GM18498 (cell line): Measurements from ENCODE around the gene TBC1D22A.

Experiments used
- ATAC-seq: cut with Tn5 transposase; IDR thresholded peaks from one replicate; pipeline ENCODE4 v1.9.1; 2021; ENCODE audit warnings: mild to moderate bottlenecking, moderate library complexity; ENCODE audit not compliant: unreplicated experiment

Gene TBC1D22A

DNA sequence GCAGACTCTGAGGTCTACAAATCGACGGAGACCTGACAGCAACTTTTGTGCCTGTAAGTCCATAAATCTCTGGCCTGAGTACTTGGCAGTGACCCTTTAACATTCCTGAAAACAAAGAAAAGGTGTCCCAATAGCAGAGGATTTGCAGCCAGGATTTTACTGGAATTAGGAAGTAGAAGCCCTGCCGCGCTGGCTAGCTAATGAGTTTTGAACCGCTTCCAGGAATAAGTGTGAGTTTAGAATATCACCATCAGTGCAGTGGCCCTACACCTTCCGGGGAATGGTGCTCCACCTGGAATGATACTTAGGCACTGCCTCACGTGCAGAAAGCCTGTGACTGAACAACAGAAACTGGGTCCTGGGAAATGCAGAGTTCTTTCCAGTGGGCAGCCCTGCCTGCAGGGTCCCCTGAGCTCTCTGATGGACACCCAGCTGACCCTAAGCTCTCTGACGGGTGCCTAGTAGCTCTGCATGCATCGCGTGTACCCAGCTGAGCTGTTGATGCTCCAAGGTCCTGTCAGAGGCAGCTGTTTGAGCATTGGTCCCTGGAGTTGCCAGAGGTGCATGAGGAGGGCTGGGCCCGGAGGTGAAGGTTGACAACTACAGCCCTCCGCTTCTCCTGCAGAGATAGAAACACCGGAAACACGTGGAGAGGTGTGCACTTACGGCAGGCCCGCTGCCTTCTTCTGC lies 380.9 kb downstream of the TBC1D22A start:
- ATAC-seq, result no peak

DNA sequence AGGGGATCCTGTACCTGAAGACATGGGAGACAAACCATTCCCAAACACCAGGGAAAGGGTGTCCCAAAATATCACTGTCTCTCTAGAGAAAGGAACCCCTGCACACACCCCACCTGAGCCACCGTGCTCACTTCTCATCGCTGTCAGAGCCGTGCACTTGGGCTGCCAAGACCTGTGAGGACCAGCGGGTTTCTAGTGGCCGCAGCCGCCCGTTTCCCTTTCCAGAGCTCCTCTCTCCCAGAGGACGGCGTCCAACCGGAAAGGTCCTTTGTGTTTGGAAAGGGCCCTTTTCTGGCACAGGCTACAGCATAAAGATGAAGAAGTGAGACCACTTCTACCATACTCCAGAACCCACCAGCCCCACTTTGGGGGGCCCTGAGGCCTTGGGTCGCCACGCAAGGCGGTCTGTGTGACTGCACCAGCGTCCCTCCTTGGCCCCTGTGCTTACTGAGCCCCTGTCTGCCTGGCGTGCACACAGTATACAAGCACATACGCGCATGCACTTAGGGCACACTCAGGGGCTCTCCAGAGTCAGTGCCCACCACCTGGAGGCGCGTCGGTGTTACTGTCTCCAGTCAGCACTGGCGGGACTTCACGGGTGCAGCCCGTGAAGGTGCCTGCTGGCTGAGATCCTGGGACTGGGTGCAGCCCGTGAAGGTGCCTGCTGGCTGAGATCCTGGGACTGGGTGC lies 381.8 kb downstream of the TBC1D22A start:
- ATAC-seq, result no peak

DNA sequence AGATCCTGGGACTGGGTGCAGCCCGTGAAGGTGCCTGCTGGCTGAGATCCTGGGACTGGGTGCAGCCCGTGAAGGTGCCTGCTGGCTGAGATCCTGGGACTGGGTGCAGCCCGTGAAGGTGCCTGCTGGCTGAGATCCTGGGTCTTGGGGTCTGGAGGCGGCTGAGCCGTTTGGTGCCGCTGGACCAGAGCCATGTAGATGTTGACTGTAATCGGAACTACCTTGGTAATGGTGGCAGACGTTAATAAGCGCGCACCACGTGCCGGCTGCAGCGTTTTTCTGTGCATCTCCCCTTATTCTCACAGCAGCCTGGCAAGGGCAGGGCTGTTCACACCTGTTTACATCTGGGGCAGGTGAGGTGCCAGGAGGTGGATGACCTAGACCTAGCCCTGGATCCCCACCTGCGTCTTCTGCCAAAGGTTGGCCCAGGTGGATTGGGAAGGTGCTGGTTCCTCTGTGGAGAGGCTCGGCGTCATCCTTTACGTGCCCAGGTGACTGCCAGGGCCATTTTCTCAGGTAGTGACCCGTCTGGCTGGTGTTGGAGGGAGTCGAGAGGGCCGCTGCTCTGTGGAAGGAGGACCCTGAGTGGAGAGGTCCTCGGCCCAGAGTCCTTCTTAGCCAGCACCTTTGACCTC lies 382.5 kb downstream of the TBC1D22A start:
- no peak for ATAC-seq

DNA sequence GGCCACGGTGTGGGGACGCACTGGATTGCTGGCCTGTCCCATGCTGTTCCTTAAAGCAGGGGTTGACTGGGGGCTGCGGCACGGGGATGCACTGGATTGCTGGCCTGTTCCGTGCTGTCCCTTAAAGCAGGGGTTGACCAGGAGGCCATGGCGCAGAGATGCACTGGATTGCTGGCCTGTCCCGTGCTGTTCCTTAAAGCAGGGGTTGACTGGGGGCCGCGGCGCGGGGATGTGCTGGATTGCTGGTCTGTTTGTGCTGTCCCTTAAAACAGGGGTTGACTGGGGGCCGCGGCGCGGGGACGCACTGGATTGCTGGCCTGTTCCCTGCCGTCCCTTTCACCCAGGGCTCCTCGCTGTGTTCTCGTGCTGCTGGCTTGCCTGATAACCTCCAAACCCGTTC lies 383.4 kb downstream of the TBC1D22A start:
- ATAC-seq, result no peak

DNA sequence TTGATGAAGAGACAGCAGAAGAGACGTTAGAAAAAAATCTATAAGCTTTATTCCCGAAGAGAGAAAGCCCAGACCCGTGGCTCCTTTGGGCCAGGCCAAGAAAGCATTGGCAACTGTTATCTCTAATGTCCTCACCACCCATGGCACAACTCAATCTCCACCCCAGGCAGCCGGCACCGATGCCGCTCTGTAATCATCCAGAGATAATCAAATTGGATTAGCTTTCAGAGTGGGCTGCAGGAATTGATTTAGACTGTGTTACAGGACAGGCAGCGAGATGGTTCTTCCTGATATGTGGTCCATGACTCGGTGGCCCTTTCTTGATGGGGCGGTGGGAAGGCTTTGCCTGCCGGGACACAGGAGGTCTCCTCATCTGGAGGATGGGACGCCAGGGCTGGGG lies 383.9 kb downstream of the TBC1D22A start:
- ATAC-seq, result no peak

DNA sequence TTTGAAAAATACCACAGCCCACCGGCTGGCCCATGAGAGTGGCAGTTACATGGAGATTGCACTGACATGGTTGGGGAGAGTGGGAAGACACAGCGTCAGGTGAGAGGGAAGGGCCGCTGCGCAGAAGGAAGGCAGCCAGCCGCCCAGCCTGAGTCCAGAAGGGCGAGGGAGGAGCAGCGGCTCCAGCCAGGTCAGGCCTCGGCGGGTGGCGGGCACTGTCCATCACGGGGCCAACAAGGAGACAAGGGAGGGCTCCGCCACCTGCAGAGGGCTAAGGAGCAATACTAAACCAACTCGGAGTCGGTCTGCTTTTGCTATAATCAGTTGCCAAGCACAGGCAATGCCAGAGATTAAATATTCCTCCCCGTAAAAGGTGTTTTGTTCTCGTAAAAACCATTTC lies 384.5 kb downstream of the TBC1D22A start:
- ATAC-seq, result no peak

DNA sequence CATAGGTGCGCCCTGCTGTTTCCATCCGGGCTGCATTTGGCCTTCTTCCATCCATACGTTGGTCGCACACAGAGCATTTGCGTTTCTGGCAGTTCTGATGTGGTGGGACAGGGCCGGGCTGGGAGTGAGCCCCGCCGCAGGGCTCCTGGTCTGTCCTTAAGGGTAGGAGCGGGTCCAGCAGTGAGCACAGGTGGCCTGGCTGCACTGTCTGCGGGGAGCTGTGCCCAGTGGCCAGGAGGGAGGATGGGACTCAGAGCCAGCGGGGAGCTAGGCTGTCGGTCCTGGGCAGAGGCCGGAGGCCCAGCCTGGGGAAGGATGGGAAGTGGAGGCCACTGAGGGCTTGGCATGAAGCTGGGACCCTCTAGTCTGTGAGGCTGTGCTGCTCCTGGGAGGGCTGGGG lies 385.1 kb downstream of the TBC1D22A start:
- ATAC-seq, result no peak

DNA sequence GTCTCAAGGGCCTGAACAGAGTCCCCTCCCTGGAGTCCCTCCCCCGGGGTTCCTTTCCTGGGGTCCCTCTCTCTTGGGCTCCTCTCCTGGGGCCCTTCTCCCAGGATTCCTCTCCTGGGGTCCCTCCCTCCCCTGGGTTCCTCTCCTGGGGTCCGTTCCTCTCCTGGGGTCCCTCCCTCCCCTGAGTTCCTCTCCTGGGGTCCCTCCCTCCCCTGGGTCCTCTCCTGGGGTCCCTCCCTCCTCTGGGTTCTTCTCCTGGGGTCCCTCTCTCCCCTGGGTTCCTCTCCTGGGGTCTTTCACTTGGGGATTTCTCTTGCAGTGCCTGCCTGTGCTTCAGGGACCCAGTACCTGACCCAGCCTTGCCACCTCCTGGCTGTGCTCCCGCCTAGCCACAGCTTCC lies 386.1 kb downstream of the TBC1D22A start:
- no peak for ATAC-seq

DNA sequence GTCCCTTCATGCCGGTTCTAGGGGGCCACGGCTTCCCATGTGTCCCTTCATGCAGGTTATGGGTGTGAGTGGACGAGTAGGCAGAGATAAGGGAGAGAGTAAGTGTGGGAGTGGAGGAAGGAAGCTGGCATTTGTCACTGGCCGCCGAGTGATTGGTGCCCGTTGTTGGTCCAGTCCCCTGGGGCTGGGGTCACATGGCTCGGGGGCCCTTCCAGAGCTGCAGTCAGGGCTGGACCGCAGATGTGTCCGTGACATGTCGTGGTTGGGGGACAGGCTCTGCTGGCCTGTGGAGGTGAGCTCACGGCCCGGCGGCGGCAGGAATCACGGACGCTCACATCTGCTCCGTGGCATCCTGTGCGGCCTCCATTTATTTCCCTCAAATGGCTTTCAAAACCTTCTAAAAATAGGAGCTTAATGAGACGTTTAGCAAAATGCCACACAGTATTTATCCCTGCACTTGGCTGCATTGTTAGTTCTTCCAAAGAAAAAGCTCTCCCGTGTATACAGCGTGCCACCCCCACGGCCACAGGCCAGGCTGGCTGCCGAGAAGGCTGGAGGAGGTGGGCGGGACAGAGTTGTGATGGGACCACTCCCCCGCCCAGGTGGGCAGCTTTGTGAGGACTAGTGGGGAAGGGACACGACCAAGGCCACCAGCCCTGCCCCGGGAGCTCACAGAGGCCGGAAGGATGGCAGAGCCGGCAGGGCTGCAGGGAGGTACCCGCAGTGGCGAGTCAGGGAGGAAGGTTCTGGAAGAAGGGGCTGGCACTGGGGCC lies 386.7 kb downstream of the TBC1D22A start:
- ATAC-seq, result no peak

DNA sequence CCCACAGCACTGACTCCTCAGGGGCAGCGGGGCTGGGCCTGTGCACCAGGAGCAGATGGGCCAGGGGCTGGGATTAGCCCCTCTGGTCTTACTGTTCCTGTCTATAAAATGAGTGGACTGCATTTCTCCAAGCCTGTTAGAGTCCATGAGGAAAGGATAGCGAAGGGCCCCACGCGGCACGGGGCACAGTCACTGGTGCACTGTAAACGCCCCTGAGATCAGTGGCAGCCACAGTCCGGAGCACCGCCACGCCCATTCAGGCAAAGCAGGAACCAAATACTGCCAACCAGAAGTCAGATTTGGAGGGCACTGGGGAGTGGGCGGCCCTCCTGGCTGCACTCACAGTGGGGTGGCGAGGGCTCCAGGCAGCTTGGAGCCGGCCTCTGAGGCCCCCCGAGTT lies 387.5 kb downstream of the TBC1D22A start:
- no peak for ATAC-seq

DNA sequence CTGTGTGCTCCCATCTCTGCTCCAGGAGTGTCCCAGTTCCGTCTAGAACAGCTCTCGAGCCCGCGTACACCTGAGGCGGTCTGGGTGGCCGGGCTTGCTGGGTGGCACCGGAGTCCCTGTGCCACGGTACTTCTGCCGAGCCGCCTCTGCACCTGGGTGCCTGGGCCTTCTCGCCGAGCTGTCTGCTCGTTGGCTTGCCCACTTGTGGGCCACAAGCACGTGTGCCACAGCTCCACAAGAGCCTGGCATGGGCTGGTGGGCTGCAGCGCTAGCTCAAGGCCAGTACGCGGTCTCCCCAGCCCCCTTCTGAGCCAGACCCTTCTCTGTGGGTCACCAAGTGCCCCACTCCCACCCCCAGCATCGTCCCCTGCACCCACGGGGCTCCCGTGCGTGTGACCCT lies 388.0 kb downstream of the TBC1D22A start:
- no peak for ATAC-seq

DNA sequence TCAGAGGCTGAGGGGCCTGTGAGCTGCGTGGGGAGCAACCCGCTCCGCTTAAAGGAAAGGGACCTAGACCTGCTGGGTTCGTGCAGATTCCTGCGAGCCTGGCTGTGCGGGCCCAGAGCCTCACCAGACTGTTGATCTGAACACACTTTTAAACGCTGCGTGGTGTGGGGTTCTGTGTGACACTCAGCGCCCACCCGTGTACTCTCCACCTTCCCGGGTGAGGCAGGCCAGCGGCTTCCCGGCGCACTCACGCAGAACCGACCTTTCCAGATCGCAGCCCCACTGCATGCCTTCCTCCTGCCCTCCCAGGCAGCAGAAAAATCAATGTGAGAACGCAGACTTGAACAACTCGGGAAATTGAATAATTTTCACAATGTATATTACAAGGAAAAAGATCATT lies 388.6 kb downstream of the TBC1D22A start:
- ATAC-seq, result no peak

DNA sequence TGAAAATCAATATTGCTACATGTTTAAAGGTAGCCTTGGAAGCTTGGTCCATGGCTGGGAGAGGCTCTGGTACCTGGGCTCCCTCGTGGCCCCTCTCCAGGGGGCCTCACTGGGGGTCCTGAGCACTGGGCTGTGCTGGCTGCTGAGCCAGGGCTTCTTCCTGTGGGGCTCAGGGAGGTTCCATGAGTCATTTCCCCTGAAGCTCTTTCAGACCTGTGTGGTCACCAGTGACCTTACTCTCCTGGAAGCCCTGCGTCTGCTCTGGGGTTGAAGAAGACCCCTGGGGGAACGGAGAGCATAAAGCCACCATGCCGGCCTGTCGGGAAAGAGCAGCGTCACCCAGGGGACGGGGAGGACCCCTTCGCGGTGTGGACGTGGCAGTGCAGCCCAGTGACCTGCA lies 389.0 kb downstream of the TBC1D22A start:
- no peak for ATAC-seq

DNA sequence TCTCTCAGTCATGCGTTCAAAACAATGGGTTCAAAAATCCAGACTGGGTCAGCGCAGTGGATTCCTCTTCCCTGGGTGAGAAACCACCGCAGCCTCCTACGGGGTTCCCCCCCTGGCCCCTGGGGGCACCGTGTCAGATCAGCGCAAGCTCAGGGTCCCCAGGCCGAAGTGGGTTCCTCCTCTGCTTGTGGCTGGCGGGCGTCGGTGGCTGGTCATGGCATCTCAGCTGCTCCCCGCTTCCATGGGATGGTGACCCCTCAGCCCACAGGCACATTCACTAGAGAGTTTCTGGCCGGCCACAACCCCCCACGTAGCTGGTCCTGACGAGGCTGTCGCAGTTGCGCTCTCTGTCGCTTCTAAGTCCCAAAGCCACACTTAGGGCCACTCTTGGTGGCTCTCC lies 389.8 kb downstream of the TBC1D22A start:
- ATAC-seq, result no peak

DNA sequence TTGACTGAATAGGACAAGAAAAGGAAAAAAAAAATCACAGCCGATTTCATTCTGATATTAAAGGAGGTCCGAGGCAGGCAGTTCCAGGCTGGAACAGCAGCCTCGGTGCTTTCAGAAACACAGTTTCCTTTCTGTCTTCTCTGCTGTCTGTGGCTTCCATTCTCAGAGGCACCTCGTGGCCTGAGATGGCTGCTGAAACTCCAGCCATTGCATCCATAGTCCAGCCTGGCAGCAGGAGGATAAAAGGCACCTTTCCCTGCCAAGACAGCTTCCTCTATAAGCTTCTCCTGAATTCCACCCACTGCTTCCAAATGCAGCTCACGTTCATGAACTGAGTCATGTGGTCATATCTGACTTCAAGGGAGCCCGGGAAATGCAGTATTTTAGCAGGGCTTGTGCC lies 390.5 kb downstream of the TBC1D22A start:
- ATAC-seq, result no peak

DNA sequence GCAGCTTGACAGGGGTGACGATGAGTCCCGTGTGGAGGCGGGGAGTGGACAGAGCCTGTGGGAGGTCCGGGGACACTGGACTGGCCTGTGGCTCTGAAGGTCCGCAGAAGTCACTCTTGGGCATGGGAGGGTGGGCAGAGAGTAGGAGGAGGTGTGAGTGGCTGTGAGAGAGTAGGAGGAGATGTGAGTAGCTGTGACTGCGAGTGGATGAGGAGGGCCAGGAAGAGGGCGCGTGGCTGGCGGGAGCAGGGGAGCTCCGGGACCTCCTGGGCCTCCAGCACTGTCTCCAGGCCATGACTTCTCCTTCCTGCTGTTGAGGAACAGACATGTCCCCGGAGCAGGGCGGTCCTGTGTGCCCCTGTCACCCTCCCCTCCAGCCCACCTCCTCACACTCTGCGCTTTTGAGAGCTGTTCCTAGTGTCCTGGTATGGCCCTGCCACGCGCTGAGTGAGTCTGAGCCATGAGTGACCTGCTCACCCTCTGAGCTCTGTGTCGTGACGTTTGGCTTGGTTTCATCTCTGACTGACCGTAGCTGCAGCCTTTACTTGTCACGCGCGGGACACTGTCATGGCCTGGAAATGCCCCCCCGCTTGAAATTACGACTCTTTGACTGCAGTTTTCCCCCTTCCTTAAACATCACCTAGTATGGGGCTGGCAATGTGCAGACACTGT lies 391.5 kb downstream of the TBC1D22A start:
- ATAC-seq, result no peak

DNA sequence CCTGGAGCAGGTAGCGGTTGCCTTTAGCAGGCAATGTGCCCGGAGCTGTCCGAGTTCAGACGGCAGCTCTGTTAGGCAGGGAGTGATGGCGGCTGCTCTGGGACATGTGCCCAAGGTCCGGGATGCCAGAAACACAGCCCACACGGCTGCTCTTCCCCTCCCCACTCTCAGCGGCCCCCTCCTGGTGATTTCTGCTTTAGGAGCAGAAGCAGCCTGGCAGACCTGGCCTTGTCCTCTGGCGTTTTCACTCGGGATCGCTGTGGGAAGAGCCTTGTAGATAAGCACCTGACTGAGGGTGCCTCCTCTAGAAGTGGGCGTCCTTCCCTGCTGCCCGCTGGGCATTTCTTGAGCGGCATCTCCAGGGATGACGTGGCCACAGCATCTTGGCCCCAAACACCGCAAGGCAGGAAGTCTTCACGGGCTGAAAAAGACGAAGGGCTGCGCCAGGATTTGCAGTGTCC lies 392.2 kb downstream of the TBC1D22A start:
- no peak for ATAC-seq

DNA sequence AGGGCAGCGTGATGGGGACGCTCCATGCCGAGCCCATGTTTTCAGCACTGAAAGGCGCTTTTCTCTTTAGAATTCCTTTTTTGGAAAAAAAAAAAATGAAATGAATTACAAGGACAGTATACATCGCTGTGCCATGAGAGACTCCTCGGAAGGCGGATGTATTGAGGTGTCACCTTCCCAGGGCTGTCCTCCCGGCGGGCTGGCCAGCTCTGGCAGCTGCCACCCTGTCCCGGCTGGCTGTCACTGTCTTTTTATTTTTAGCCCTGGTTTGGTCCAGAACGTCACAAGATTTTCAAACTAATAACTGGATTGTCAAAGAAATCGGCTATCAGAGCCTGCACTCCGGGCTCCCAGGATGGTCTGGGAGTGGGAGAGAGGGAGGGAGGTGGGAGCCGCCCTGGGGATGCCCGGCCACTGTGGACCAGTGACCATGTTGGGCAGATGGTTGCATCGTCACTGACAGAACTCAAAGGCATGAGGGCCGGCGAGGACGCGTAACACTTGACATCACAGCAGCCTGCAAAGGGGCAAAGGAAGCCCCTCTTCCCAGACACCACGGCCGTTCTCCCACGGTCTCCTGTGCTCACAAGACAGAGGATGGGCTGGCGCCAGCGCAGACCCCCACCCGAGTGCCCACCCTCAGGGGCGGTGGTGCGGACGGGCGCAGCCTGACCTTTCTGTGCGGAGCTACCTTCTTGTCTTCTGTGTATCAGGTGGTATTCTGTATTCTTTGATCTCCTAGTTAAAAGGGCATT lies 392.9 kb downstream of the TBC1D22A start:
- no peak for ATAC-seq

DNA sequence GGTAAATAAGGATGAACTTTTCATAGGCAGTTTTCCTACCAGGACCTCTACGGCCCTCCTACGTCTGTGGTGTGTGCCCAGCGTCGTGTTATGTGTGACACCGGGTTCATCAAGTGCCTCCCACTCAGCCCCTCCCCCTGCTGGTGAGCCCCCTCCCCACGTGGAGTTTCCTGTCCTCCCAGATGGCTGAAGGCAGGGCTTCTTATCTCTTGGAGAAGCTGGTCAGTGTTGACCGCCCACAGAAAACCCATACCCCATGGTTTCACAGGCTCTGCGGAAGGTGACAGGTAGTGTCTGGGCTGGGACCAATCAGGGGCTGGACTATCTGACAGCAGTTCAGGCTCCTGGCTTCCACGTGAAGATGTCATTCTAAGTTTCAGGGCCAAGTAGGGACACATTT lies 393.5 kb downstream of the TBC1D22A start:
- ATAC-seq, result no peak
